ENCODE results near the gene SAMD1. TPM values are rescaled to one million over a fixed set of nuclear protein-coding genes. Genes with fewer than 3 reads are reported as not detected.

Gene SAMD1
- total and polyA plus RNA-seq, 2 of the 8 experiments (the other 6 are each of a cell fraction or from before 2014, with no cell fraction given), result 40.0 to 100 TPM

DNA sequence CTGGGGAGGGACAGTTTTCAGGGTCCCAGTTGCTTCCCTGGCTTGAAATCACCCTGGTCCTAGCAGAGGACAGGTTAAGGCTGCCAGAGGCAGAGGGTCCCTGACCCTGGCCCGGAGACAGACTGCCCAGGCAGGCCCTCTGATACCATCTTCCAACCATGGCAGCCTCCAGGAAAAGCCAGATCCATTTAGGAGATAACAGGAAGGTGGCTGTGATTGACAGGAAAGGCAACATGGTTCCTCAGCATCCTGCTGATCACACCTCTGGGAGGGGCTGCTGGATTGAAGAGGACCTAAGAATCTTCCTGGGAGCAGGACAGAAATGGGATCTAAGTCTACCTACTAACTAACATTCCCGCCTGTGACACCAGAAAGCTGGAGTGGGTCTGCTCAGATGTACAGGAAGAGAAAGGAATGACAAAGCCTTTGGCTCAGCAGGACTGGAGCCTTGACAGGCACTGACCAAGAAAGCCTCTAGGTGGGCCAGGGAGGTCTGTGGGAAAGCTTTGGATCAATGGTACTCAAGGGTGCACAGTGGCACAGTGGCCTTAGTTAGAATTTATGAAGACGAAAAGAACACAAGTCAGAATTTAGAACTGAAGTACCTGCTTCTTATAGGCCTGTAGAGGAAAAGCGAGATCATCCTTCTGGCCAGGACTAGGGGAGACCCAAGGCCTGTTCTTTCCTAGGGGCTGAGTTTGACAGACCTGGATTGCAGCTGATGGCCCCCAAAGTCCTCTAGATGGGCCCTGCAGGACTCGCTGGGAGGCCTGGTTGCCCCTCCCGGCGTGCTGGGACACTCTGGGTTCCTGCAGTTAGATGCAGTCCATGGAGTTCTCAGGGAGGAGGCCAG is 29.3 kb upstream of the SAMD1 start:
- Histone ChIP-seq H2BK15ac (ENCODE audit: low read length) (no peak overlapping the region), H2AK5ac (ENCODE audit: low read depth, low read length) (no peak overlapping the region), H3K18ac (ENCODE audit: extremely low read depth, low read length) (no peak overlapping the region), H3K27ac (ENCODE audit: low read depth, low read length) (no peak overlapping the region), H3K4me1 (replicated peaks in 1 of 4; ENCODE audit: control insufficient read depth in 3 of 4, insufficient read depth in 4 of 4, low read length in 3 of 4) (peaks cover 6 to 16% (median 9%) of the 10 kb centered on the region in 4 experiments; a peak in 6 of 7 replicates), H3K36me3 (ENCODE audit: control insufficient read depth in 2 of 4, insufficient read depth in 4 of 4, low read length in 3 of 4) (peaks cover 0 to 17% (median 7%) of the 10 kb centered on the region in 4 experiments; a peak in 6 of 8 replicates), H2BK12ac (ENCODE audit: low read depth, low read length) (no peak overlapping the region), H4K20me1 (replicated peaks in 1 of 2; ENCODE audit: control insufficient read depth in 1 of 2, insufficient read depth in 2 of 2, low read length in 2 of 2) (peaks cover 5 to 19% of the 10 kb centered on the region in 2 experiments), H3K9me3 (ENCODE audit: insufficient read depth in 2 of 2, low read depth in 1 of 2, low read length in 1 of 2) (no peaks in the 10 kb centered on the region), H4K8ac (ENCODE audit: extremely low read depth, insufficient read depth, low read length) (no peak overlapping the region), H3K56ac (replicated peaks; ENCODE audit: insufficient read length, low read depth, low read length) (no peak overlapping the region), H3K79me1 (ENCODE audit: low read depth, low read length) (no peaks in the 10 kb centered on the region; the same call in 1 of the 2 replicates), H4K5ac (ENCODE audit: insufficient read length, low read depth, low read length) (no peak overlapping the region), H4K91ac (replicated peaks; ENCODE audit: insufficient read length, low read length) (no peak overlapping the region), H3K23me2 (ENCODE audit: low read depth, low read length) (peaks cover 8% of the 10 kb centered on the region), H3K14ac (ENCODE audit: insufficient read length) (no peak overlapping the region), H3K4ac (replicated peaks; ENCODE audit: insufficient read length, low read depth, low read length) (no peak overlapping the region), H3K4me2 (ENCODE audit: insufficient read depth in 1 of 2, low read depth in 2 of 2, low read length in 2 of 2) (no peak overlapping the region), H3K4me3 (ENCODE audit: extremely low read depth in 1 of 4, insufficient read depth in 2 of 4, low read depth in 3 of 4, low read length in 4 of 4) (no peak overlapping the region), H3K27me3 (replicated peaks in 1 of 4; ENCODE audit: control insufficient read depth in 3 of 4, extremely low read depth in 1 of 4, insufficient read depth in 3 of 4, low read length in 3 of 4) (no peaks in the 10 kb centered on the region; a peak in 2 of 7 replicates), H3K79me2 (ENCODE audit: control insufficient read depth in 1 of 2, insufficient read depth in 2 of 2, low read length in 2 of 2) (0 out of 4 replicates have a peak, but pooled peaks cover 0 to 3% of the 10 kb centered on the region in 2 experiments), H2BK20ac (ENCODE audit: low read length) (no peak overlapping the region), H3K23ac (ENCODE audit: insufficient read length) (no peak overlapping the region), H2AFZ (ENCODE audit: low read length) (no peak overlapping the region), H2BK5ac (ENCODE audit: low read depth, low read length) (no peak overlapping the region), H3K9ac (replicated peaks in 1 of 4; ENCODE audit: extremely low read depth in 1 of 4, low read depth in 3 of 4, low read length in 3 of 4) (no peak overlapping the region), H2BK120ac (replicated peaks; ENCODE audit: low read depth, low read length) (no peak overlapping the region)
- ChIA-PET POLR2A (ENCODE audit: partially characterized antibody) (interaction anchor here (1.1 to 11.0 kb wide), 6 partner anchors 10 to 160 kb away, joined by 3 to 109 read pairs (median 5); partner anchors contain the start of gene ASF1B), CTCF (ENCODE audit: partially characterized antibody) (interaction anchor here (1.4 kb wide), 1 partner anchor 17 kb away, joined by 5 read pairs; the partner anchor contains the start of gene ASF1B)
- FAIRE-seq, result no peak
- 86% methylated on average over 7 of the region's 7 CpGs; no CpG with 5 or more reads in 1 of the 2 experiments for WGBS, 2 experiments (ENCODE audit: extremely low coverage in 1 of 2, insufficient coverage in 1 of 2, insufficient read length in 1 of 2, insufficient replicate concordance in 2 of 2, low coverage in 1 of 2, low lambda C conversion rate in 2 of 2, missing lambda C conversion rate in 1 of 2)
- DNase-seq (ENCODE audit: low read depth in 1 of 2, low spot score in 2 of 2), result no peak
- TF ChIP-seq EGR1 (IDR thresholded peaks at IDR 0.05; ENCODE audit: borderline replicate concordance, low read depth, low read length) (no peak), SRF (IDR thresholded peaks at IDR 0.05; ENCODE audit: low read depth, low read length) (no peak), BRCA1 (IDR thresholded peaks at IDR 0.05; ENCODE audit: low read depth, low read length) (no peak), YY1 (IDR thresholded peaks at IDR 0.05; ENCODE audit: low read depth, low read length) (no peak), CBX5 (IDR thresholded peaks at IDR 0.05; ENCODE audit: low read depth, low read length) (no peak), RFX5 (IDR thresholded peaks at IDR 0.05; ENCODE audit: borderline replicate concordance, low read depth, low read length) (no peak), ZNF274 (IDR thresholded peaks at IDR 0.05; ENCODE audit: borderline replicate concordance, extremely low read depth, low read length) (no peak), JUN (IDR thresholded peaks at IDR 0.05; ENCODE audit: low read depth, low read length) (no peak), KDM1A (IDR thresholded peaks at IDR 0.05; ENCODE audit: borderline replicate concordance, low read length) (no peak), CHD2 (IDR thresholded peaks at IDR 0.05; ENCODE audit: low read length) (no peak)
- TF ChIP-seq, protein P1, sequence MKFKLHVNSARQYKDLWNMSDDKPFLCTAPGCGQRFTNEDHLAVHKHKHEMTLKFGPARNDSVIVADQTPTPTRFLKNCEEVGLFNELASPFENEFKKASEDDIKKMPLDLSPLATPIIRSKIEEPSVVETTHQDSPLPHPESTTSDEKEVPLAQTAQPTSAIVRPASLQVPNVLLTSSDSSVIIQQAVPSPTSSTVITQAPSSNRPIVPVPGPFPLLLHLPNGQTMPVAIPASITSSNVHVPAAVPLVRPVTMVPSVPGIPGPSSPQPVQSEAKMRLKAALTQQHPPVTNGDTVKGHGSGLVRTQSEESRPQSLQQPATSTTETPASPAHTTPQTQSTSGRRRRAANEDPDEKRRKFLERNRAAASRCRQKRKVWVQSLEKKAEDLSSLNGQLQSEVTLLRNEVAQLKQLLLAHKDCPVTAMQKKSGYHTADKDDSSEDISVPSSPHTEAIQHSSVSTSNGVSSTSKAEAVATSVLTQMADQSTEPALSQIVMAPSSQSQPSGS (IDR thresholded peaks at IDR 0.05; ENCODE audit: low read length), result no peak
